Erythroblast (primary cell): ENCODE data around the gene GMPR2.

Source experiments
- DNase-seq, 2 experiments: peaks; one replicate each; lab custom pipeline; 2025; lab: John Stamatoyannopoulos, UW
- GATA1 ChIP-seq: IDR thresholded peaks from 2 replicates; pipeline ENCODE4 v1.6.1; 2011; ENCODE audit warnings: low read depth, mild to moderate bottlenecking, control low read depth, low read length, moderate library complexity
- POLR2A ChIP-seq: IDR thresholded peaks from 2 replicates; pipeline ENCODE4 v1.6.1; 2011; ENCODE audit warnings: mild to moderate bottlenecking, low read length

GMPR2 gene

DNA sequence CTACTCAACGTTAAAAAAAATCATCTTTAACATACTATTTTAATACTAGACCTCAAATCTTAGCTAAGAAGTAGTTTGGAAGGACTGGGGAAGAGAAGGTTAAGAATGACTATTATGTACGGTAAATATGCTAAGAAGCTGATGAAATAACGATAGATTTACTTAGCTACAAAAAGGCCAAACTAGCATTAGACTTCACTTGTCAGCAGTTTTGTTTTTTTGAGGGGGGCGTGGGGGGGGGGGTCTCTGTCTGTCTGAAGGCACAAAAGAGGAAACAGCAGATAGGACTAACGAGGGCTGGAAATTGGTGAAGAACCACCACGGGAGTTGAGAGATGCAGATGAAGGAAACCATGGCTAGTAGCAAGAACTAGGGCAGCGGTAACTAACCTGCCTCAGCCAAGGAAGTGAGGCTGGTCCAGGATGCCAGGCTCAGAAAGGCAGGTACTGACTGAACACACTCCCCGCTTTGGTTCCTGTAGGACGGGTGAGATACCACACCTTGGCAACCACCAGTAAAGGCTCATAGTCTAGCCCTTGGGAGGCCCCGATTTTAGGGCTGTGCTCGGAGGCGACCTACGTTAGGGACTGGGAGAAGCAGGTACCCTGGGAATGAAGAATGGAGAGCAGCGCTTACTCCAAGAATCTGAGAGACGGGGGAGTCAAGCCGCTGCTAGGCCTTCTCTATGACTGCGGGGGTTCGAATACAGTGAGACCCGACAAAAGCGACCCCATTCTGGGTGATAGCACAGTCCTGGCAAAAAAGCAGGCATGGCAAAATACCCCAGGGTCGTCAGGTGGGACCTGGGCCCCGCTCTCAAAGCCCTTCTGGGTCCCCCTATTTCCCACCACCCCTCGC is 1.2 kb upstream of the GMPR2 start:
- TF ChIP-seq POLR2A = no peak
- no peak for TF ChIP-seq GATA1
- DNase-seq = peak; percentile 44 to 61

DNA sequence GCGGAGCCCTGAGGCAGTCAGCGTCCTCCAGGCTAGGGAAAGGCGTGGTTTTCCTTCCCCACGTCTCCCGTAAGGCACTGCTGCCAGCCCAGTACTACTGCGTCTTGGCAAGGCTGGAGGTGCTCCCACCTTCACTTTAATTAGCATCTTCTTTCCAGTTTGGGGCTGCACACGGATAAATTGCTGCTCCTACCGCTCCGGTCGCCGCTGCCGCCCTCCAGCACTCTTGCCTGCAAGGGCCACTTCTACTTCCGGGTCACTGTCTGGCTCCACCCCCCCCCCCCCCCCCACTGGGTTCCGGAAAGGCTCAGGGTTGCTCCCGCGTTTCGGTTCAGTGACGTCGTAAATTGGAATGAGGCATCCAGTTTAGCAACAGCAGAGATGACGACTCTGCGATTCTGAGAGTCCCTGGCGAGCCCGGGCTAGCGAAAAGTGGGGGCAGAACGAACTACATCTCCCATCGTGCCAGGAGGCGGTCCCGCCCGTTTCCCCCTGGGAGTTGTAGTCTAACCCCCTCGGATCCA is 546 bp upstream of the GMPR2 start, which contains the start of gene NEDD8:
TSS of gene NEDD8 (minus strand) at position 247 of the 524 bp plus-strand sequence. CDS start at position 147, 100 bp downstream.
- peak; percentile 89 to 93 for DNase-seq

DNA sequence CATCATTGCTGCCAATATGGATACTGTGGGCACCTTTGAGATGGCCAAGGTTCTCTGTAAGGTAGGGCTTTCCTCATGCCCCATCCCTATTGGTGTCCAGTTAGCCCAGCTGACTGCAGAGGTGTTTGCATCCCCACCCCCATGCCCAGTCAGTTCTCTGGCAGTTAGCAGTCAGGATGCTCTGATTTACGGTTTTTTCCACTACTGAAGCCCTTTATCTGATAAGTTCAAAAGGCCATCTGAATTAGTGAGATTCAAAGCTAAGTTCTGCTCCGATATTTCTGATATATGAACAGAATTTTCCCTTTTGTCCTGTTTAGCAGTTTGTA is 773 bp downstream of the GMPR2 start:
- no peak for TF ChIP-seq GATA1
- no peak for TF ChIP-seq POLR2A
- peak in 1 of 2 experiments; percentile 35 for DNase-seq

More for the DNA sequence above, 546 bp upstream of the GMPR2 start, which contains the start of gene NEDD8:
- peak; percentile 59 for TF ChIP-seq POLR2A
- no peak for TF ChIP-seq GATA1

DNA sequence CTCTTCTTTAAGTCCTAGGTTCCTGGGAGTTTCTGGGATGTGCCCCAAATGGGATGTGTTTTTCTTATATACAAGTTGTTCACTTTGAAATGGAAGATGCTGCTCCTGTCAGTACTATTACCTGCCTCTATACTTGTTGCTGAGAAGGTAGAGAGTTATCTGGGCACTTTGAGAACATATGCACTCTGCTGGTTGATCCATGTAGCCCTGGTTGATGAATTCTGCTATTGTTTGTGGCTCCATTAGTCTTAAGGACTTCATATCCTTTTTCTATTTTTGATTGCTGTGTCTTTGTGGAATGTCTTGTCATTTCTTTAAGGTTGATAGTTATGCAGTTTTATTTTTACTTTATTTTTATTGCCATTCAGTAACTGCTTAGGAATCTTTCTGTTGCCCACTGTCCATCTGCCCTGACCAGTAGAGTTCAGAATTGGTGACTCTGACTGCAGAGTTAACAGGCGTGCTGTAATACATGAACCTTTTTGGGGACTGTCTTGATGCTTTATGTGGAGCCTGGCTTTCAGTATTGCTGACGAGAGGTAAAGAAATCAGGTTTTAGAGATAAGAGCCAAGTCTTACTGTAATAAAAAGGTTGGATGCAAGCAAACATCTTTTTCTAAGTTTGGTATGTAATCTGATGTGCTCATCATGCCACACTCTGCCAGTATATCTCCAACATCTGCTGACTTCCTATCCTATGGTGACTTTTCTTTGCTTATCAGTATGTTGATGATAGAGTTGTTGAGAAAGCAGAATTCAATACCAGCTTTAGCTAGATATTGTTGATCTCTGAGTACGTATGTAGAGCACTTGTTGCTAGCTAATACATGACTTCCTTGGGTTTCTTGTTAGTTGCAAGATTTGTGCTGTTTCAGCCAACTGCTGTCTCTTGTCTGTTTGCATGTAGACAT is 1.6 kb downstream of the GMPR2 start:
- DNase-seq = peak in 1 of 2 experiments; percentile 19
- TF ChIP-seq GATA1 = no peak
- TF ChIP-seq POLR2A = peak; percentile 16

DNA sequence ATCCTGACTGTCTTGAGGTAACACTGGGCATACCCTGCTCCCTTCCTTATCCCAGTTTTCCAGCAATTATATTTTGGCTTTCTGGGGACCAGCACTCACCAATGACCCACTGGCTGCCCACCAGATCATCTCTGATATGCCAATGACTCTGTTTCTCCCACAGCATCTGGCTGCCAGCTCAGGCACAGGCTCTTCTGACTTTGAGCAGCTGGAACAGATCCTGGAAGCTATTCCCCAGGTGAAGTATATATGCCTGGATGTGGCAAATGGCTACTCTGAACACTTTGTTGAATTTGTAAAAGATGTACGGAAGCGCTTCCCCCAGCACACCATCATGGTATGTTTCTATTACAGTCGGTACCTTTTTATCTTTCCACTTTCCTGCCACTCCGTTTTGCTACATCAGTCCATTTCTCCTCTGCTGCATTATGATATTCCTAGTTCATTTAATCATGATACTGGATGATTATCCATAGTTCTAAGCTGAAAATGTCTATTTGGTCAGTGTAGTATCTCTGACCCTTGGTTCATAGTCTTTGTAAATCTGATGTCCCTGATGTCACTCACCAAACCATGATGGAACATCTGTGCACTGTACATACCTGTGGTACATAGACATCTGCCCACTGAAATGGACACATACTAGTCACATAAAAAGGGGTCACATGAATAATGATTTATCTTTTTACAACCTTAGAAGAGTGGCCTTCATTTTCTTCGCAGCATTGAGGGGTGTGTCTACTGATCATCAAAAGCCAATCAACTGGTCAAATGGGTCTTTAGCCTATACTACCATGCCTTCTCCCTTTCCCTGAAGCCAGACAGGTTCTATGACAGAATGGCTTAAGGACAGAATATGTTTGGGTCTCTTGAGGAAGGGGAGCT is 3.3 kb downstream of the GMPR2 start:
- DNase-seq = no peak
- TF ChIP-seq POLR2A (no peak), GATA1 (no peak)

DNA sequence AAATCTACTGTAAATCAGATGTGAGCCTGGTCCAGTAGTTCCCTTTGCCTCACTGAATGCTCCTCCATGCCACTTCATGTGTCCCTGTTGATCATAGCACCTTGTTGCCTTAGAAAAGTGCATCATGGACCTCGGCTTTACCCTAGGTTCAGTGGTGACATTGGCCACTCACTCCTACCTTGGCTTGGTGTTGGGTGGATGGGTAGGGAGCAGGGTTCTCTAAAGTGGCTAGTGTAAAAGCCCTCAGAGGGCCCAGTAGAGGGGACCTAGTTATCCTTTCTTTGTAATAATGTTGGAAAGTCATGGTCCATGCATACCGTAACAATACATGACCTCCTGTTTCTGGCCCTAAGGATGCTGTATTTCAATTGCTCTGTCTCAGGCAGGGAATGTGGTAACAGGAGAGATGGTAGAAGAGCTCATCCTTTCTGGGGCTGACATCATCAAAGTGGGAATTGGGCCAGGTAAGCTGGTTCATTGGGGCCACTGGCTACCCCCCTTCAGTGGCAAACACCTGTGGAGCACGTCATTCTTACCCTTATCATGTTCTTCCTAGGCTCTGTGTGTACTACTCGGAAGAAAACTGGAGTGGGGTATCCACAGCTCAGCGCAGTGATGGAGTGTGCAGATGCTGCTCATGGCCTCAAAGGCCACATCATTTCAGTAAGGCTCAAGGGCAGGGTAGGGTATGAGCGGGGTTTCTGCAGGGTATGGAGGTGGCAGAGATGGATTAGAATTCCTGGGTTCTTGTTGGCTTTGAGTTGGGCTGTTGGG is 4.1 kb downstream of the GMPR2 start:
- no peak for DNase-seq
- TF ChIP-seq GATA1 (no peak), POLR2A (no peak)

DNA sequence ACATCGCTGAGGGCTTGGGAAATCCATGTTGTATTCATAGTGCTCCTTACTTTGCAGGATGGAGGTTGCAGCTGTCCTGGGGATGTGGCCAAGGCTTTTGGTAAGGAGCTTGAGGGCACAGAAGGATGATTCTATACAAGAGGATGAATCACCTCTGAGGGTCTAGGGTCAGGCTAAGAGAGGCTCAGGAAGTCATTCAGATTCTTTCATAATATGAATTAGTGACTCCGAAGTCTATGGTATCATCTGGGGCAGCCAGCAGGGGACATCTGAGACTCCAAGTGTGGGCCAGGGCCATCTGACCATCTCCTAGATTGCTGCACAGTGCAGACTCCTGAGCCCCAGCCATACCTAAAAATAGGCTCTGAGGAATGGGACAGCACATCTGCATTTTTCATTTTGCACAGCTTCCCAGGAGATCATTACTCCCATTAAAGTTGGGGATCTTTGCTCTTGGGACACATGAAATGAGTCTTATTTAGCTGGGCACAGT is 4.8 kb downstream of the GMPR2 start:
- no peak for DNase-seq
- no peak for TF ChIP-seq POLR2A
- no peak for TF ChIP-seq GATA1

DNA sequence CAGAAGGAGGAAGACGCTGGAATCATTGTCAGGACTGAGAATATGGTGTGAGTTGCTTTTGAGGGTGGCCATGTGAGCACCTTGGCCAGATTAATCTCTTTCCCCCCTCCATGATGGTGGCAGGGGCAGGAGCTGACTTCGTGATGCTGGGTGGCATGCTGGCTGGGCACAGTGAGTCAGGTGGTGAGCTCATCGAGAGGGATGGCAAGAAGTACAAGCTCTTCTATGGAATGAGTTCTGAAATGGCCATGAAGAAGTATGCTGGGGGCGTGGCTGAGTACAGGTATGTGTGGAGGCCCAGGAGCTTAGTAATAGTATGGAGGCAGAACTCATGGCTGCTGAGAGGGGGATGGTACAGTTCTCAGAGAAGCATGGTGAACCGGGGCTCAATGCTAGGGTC is 5.4 kb downstream of the GMPR2 start:
- TF ChIP-seq POLR2A (no peak), GATA1 (no peak)
- DNase-seq = no peak

DNA sequence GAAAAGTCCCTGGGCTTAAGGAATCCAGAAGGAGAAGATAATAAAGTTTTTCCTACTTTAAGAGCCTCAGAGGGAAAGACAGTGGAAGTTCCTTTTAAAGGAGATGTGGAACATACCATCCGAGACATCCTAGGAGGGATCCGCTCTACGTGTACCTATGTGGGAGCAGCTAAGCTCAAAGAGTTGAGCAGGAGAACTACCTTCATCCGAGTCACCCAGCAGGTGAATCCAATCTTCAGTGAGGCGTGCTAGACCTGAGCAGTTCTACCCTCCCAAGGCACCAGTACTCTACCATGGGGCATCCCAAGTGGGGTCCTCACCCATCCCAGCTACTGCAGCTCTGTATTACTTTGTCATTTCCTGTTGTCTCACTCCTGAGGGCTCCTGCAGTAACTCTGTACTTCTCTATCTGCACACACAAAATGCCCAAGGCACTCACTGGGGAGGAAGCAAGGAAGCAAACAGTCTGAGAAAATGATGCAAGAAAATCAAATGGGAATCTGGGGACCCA is 5.9 kb downstream of the GMPR2 start:
- DNase-seq = no peak
- TF ChIP-seq POLR2A = no peak
- no peak for TF ChIP-seq GATA1

DNA sequence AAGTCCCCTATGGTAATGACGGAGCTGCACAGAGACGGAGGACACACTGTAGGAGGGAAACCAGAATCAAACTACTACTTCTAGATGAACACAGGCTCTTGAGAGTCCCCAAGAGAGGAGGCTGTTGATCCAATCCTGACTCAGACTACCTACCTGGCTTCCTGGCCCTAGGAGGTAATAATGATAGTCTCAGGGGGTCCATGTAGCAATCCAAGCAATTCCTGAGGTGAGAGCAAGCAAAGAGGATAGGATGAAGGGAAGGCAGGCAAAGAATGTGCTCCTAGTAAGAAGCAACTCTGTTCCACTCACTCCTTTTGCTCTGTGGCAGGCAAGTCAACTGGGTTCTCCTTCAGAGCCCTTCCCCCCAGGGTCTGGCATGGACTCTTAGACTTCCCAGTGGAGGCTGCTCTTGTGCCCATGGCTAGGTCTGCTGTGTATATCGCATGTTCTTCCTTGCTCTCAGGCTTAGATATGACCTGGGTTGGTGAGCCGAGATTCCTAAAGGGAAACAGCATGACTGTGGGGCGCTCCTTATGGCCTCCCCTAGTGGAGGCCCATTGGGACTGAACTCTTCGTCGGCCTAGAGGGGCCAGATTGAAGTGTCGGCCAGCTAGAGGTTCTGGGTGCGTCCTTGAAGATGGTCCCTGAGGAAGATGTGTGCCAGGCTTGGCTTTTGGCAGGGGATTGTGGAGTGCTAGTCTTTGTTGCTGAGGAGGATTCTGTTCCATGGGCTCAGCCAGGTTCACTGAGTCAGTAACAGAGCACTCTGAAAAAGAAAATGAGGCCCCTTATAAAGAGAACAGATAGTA is 7.6 kb downstream of the GMPR2 start:
- TF ChIP-seq GATA1 (no peak), POLR2A (no peak)
- DNase-seq = no peak

DNA sequence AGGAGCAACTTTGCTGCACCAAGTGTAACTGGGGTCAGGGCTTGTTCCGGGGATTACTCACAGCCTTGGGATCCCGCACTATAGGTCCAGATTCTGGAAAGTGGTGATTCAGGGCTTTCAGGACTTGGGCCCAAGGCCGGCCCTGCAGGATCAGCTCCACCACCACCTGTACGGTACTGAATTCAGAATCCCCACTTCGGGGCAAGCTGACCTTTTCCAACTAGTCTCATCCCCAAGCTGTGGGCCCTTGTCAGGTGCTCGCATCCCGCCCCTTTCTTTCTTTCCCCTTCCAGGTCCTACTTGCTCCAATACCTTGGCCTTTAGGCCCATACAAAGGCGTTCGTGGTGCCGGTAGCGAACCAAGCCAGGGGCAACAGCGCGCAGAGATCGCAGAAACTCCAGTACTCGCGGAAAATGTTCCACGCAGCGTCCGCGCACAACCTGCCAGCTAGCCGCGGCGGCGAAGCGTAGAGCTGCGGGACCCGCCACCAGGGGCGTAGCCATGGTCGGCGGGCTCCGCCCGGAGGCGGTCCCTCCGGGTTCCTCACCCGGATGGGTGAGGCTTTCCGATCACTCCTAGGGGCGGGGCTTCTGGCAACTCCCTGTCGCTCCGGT is 9.2 kb downstream of the GMPR2 start:
- TF ChIP-seq POLR2A (no peak), GATA1 (no peak)
- DNase-seq = peak; percentile 96 to 98
